ENCODE measurements around the gene CTPS1.

GRCh38 chr1:40955266-40955665 lies 24.2 kb upstream of the CTPS1 start:
- TF ChIP-seq CTCF (IDR thresholded peaks at IDR 0.05) (no peak), RAD21 (conservative IDR thresholded peaks at IDR 0.05 in 1 of 2, IDR thresholded peaks at IDR 0.05 in 1 of 2) (no peak), EP300 (IDR thresholded peaks at IDR 0.05) (no peak), POLR2A (IDR thresholded peaks at IDR 0.05; ENCODE audit: low read length) (no peak), POLR2AphosphoS2 (conservative IDR thresholded peaks at IDR 0.05; ENCODE audit: low read length) (no peak), ZFP36 (IDR thresholded peaks at IDR 0.05; ENCODE audit: borderline replicate concordance, partially characterized antibody) (no peak)

Measured in A549 (cell line).